ENCODE results near the gene BRSK2.
"Not testable (repeated sequence)": the region's sequence is repeated elsewhere in the genome, so short reads cannot be mapped to it uniquely, and the experiment has no call there.

BRSK2 gene

DNA sequence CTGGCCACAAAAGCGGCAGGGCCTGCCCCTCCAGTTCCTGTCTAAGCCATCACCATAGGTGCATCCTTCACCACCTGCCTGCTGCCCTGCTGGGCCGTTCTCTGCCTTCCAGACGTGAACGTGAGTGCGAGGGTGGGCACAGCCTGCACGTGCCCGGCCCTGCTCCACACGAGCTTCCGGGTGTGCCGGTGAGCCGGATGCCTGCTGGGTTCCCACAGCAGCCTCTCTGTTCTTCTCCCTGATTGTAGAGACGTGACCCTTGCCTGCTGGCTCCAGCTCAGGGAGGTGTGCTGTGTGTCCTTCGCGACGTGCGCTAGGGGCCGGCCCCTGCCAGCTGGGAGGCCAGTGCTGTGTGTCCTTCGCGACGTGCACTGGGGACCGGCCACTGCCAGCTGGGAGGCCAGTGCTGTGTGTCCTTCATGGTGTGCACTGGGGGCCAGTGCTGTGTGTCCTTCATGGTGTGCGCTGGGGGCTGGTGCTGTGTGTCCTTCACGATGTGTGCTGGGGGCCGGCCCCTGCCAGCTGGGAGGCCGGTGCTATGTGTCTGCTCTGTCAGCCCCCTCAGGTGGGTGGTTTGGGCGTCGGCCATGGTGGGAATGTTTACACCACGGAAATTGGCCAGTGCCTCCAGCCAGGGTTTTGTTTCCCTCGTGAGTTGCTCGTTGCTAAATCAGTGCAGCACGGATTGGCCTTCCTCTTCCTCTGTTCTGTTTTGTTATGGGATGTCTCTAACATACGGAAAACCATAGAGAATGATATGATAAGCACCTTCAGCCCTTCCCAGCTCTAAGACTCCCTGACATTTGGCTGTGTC lies 35.4 kb upstream of the BRSK2 start:
- DNase-seq (ENCODE audit: low read depth) = no peak

DNA sequence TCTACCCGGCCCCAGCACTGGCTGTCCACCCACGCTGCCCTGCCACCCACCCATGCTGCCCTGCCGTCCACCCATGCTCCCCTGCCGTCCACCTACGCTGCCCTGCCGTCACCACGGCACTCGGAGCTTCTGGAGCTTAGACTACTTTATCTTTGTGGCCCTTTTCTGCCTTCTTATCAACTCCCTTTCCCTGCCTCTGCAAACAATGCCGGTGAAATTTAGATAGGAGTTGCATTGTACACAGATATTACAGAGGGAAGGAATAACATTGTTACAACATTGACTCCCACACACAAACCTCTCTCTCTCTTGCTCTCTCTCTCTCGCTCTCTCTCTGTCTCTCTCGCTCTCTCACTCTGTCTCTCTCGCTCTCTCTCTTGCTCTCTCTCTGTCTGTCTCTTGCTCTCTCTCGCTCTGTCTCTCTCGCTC lies 33.7 kb upstream of the BRSK2 start:
- DNase-seq (ENCODE audit: low read depth) = no peak

DNA sequence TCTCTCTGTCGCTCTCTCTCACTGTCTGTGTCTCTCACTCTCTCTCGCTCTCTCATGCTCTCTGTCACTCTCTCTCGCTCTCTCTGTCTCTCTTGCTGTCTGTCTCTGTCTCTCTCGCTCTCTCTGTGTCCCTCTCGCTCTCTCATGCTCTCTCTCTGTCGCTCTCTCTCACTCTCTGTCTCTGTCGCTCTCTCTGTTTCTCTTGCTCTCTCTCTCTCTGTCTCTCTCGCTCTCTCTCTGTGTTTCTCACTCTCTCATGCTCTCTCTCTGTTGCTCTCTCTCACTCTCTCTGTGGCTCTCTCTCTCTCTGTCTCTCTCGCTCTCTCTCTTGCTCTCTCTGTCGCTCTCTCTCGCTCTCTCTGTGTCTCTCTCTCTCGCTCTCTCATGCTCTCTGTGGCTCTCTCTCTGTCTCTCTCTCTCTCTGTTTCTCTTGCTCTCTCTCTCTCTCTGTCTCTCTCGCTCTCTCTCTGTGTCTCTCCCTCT lies 33.2 kb upstream of the BRSK2 start:
- DNase-seq (ENCODE audit: low read depth) = no peak

DNA sequence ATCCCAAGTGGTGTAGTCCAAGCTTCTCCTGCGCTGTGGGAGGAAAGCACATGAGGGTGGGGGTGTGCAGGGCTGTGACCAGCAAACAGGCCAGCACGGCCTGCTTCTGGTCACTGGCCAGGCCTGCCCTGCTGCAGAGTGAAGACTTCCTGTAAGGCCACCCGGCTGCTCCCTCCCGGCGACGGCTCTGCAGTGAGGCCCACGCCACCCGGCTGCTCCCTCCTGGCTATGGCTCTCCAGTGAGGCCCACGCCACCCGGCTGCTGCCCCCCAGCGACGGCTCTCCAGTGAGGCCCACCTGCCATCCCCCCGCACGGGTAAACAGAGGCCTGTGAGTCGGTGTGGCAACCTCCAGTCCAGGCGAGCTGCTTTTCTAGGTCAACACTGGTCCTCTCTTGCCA lies 31.4 kb upstream of the BRSK2 start:
- no peak for DNase-seq (ENCODE audit: low read depth)

DNA sequence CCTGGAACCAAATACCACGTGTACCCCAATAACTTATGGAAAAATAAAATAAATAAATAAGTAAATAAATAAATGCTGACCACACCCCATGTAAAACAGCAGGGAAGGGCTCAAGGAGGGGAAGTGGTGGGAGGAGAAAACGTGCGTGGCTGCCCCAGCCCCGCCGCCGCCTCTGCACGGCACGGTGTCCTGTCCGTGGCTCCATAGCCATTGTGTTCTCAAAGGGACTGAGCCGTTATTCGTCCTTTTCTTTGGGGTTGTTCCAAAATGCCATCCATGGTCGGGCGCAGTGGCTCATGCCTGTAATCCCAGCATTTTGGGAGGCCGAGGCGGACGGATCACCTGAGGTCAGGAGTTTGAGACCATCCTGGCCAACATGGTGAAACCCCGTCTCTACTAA lies 30.8 kb upstream of the BRSK2 start:
- DNase-seq (ENCODE audit: low read depth) = not testable (repeated sequence)

DNA sequence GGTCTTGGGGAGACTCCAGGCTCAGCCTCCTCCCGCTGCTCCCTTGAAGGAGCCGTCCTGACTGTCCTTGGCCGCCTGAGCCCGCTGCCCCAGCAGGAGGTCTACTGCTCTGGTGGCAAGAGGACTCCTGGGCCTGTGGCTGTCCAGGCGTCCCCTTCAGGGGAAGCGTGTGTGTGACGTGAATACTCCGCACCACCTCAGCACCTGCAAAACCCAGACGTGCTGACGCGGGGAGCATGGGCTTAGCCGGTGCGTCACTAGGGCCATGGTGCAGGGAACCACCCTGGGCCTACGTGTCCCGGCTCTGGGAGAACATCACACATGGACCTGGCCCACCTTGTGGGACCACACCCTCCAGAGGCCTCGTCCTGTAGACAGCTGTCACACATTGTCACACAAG lies 30.2 kb upstream of the BRSK2 start:
- DNase-seq (ENCODE audit: low read depth) = no peak

DNA sequence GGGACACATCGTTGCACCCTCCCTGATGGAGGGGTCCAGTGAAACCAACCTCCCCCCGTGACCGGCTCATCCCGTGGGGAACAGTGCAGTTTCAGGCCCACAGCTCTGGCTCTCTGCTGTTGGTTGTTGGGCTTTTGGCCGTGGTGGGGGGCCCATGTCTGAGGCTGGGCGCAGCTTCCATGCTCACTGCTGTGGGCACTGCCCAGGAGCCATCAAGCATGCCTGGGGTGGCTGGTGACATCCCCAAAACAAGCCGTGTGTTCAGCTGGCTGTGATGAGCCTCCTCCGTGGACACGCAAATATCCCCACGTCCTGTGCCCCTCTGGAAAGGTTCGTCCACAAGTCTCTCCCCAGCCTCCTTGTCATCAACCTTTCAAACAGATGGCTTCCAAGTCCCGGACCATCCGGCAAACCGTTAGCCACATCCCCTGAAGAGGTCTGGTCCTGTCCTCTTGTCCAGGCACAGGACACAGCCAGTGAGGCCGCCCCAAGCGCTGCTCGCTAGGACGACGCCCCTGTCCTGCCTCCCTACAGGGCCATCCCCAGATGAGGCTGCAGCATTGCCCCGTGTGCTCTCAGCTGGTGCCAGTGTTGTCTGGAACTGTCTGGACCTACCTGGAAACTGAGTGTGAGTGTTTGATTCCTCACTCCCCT lies 29.4 kb upstream of the BRSK2 start:
- DNase-seq (ENCODE audit: low read depth) = no peak

DNA sequence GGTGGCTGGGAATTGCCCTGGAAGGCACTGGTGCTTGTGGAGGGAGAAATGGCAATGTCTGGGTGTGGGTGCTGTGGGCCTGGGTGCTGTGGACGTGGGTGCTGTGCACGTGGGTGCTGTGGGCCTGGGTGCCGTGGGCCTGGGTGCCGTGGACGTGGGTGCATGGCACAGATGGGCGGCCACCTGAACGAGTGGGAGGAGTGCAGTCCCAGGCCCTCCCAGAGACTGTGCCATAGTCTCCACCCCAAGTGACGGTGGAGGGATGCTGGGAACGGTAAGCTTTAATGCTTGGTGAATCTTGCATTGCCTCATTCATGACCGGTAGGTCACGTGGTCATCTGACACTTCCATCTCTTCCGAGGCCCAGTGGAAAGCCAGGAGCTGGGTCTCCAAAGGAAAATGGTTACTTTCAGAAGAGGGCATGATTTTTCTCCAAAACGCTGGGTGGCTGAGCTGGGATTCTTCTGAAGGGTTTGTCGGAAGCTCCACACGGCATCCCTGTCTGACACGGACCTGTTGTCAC lies 28.8 kb upstream of the BRSK2 start:
- DNase-seq (ENCODE audit: low read depth) = no peak

DNA sequence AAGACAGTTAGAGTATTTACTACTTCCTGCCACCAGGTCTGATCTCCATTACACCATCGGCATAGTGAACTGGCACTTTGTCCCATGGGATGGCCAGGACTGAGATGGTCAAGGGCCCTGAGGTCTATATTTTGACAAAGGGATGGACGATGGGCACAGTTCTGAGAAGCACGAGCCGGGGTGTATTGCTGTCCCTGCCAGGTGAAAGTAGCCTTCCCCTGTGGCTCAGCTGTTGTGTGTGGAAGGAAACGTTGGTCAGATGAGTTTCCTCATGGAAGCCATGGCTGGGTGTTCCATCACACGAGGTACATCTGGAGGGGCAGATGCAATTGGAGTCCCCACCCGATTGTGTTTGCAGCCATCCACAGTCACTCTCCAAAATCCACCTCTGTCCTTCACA lies 27.9 kb upstream of the BRSK2 start:
- DNase-seq (ENCODE audit: low read depth) = no peak

DNA sequence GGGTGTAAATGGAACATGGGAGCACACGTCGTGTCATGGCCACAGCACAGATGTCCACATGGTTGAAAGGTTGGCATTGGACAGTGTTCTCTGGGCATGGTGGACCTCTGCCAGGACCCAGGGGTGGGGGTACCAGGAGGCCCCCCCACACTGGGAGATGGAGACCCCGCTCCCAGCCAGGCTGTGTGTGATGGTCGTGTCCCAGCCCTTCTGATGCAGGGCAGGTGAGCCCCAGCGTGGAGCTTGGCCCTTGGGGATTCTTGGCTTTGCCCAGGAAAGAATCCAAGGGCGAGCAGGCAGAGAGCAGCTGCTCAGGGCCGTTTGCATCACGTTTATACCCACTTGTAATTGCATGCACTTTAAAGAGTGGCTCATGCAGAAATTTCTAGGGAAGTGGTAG lies 22.0 kb upstream of the BRSK2 start:
- DNase-seq (ENCODE audit: low read depth) = no peak

DNA sequence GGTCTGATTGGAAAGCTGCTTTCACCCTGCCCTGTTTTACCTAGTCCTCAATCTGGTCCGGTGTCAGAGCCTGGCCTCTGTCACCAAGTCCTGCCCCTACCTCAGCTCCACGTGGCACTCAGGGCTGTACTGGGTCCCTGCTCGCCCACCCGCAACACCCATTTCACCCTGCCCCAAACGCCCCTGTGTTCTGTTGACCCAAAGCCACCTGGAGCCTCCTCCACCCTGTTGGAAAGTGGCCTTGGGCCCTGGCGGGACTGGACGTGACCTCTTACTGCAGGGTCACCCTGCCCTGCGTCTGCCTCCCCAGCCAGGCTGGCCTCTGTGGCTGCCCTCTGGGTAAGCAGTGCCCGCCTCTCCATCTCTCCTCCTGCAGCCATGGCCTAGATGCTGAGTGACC lies 21.5 kb upstream of the BRSK2 start:
- DNase-seq (ENCODE audit: low read depth) = no peak

DNA sequence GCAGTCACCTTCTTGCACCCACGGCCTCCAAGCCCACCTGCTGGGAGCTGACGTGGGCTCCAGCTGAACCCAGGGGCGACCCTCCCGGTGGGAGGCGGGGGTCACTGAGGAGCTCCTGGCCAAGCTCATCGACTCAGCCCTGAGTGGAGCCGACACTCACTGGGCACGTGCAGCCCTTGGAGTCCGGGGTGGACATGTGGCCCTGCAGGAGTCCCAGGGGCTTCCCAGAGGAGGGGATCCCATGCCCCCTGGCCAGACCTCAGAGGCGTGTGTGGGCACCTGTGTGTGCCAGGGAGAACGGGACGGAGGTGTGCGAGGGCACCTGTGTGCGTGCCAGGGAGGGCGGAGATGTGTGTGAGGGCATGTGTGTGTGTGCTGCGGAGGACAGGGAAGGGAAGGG lies 20.8 kb upstream of the BRSK2 start:
- DNase-seq (ENCODE audit: low read depth) = no peak

DNA sequence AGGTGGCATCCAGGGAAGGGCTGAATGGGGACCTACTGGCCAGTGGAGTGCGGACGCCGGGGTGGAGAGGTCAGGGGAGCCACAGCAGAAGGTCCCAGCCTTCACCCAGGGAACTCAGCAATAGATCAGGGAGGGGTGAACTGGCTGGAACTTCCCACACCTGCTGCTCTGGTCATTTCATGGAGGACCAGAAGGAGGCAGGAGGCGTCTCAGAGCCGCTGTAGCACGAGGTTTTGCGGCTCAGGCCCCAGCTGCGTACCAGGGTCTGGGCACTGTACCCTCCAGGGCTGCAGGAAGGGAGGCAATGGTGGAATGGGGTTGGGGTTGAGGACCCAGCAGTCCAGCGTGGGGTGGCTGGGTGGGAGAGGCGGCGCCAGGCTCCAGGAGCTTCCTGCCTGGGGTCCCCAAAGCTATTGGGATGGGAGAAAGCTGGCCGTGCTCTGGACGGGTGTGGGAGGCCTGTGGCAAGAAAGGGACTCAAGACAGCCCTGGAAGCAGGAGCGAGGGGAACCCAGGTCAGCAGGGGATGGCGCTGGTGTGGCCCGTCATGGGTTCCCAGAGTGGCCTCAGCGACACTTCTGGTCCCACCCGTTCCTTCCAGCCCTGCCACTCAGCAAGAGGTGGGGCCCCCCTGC lies 20.2 kb upstream of the BRSK2 start:
- no peak for DNase-seq (ENCODE audit: low read depth)

DNA sequence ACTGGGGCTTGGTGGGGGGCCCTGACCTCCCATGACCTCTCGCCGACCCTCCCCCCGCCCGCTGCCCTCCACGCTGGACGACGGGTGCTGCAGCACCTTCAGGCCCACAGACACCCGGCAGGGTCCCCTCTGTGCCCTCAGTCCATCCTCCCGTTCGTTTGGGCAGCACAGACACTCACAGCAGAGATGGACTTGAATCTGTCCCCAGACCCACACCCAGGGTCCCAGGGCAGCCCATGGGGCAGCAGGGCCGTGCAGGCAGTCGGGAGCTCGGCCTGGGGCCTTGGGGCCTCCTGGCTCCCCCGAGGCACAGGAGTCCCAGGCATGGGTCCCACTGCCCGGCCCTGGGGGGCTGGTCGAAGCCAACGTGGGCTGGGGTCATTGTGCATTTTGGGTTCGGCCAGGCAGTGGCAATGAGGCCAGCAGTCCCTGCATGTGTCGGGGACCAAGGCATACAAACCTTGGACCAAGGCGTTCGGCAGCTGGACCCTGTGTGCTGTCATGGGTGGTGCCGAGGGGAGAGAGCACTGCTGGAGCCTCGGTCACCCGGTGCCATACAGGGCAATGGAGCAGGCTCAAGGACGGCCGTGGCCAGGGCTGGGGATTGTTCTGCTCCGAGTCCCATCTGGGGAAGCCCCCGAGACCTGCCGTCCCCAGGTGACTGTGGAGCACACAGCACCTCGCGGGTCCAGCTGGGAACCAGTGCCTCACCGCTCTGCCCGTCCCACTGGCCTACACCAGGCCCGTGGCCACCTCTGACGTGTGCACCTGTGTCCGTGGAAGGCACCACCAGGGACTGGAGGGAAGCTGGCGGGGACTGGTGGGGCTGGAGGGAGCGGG lies 19.3 kb upstream of the BRSK2 start:
- DNase-seq (ENCODE audit: low read depth) = no peak

DNA sequence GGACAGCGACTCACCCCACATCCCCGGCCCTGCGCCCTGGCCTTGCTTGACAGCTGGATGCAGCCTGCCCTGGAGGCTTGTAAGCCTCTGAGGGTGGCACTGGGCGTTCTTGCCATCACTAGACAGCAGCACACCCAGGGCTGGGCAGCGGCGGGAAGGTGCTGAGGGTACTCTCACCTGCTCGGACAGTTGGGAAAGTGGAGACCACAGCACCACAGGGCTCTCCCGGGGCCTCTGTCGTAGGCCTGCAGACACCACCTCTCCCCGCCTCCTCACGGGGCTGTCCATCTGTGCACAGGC lies 18.8 kb upstream of the BRSK2 start:
- DNase-seq (ENCODE audit: low read depth) = no peak

DNA sequence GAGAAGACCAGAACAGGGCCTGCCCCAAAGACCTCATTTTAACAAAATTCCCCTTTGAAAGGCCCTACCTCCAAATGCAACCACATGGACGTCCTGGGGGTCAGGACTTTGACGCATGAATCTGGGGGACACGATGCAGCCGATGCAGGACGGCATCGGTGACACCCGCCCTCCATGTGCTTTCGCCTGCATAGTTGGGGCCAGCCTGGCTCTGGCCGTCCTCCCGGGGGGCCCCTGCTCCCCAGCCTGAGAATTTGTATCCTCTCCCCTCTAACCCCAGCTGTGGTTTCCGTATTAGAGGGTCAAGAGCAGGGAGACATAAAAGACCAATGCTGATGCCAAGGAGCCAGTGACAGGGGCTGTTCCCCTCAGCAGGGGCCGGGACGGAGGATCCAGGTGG lies 18.4 kb upstream of the BRSK2 start:
- no peak for DNase-seq (ENCODE audit: low read depth)

DNA sequence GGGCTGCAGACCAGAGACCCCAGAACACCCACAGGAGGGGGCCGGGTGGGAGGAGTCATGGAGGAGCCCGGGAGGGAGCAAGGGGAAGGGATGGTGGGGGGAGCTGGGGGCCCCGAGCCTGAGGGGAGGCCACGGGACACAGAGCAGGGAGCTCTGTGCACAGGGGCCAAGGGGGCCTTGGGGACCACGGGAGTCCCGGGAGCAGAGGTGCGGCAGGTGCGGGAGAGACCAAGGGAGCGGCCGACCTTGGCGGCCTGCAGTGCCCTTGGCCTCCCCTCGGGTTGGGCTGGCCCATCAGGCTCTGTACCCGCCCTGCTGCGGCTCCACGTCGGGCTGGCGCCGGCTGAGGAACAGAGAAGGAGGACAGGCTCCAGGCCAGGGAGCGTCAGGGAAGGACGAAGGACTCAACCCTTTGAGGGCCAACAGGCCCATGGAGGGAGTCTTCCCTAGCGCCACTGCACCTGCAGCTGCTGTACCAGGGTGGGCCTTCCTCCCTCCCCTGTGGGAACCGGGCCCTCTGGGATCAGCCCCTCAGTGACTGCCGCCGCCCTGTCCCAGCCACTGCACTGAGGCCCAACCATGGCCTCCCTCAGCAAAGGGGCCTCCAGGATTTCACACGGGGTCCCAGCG lies 17.8 kb upstream of the BRSK2 start:
- DNase-seq (ENCODE audit: low read depth) = no peak

DNA sequence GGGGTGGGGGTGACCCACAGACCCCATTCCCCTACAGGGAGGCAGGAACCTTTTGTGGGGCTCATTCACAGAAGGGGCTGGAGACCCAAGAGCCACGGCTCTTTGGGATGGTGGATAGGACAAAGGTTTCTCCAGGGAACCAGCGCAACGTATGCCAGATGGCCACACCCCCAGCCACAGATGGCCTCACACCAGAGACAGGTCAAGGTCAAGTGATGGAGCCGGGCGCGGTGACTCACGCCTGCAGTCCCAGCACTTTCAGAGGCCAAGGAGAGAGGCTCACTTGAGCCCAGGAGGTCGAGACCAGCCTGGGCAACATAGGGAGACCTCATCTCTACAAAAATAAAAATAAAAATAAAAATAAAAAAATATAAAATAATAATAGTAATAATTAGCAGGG lies 17.1 kb upstream of the BRSK2 start:
- DNase-seq (ENCODE audit: low read depth) = no peak

DNA sequence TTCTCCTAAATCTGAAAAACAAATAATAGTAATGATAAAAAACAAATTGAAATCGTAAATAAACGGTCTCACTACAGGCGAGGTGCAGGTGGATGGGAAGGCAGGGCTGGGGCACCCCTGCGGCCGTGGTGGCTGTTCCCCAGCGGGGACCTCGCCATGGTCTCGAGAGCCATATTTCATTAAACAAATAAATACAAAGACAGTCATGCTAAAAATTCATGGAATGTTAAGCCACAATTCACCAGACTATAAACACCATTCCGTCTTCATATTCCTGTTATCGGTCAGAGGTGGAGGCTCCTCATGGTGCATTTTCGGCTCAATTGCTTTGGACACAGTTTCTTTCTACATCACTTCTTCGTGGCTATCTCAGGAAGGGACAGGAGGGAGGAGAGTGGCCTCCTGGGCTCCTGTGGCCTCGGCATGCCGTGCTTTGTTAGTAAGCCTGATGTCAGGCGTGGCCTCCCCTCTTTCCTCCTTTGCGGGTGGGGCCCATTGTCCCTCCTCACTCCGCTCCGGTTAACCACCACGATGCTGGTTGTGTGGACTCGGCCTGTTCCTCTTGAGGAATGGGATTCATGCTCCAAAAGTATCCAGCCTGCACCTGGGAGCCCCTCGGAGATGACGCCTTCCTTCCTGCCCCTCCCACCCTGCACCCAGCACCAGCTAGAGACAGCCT lies 16.1 kb upstream of the BRSK2 start:
- no peak for DNase-seq (ENCODE audit: low read depth)

DNA sequence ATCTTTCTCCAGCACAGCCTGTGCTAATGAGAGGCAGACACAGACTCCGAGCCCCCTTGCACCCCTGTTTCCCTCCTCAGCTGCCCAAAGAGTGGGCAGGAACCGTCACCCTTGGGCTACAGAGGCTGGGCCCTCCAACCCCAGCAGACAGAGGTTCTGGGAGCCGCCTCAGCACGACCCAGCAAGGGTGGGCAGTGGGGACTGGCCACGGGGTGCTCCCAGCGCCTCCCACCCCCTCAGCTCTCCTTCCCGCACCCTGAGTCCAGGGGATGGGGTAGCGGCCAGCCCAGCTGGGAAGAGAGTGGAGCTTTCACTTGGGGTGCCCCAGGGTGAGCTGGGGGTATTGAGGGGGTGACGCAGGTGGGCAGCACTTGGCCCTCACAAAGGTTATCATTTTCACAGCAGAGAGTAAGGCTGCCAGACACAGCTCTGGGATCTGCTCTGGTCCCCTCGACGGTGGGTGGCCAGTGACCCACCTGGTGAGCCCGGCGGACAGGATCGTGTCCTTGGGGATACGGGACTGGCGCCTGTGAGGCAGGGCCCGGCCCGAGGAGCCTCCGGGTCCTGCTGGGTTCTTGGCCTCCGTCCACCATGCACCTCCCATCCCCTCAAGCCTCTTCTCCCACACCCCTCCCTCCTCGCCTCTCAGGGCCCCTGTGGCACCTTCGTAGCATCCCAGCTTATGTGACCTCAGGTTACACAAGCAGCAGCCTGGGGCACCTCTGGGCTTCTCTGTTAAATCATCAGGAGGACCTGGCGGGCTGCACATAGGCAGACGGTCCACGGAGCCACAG lies 14.4 kb upstream of the BRSK2 start:
- no peak for DNase-seq (ENCODE audit: low read depth)

DNA sequence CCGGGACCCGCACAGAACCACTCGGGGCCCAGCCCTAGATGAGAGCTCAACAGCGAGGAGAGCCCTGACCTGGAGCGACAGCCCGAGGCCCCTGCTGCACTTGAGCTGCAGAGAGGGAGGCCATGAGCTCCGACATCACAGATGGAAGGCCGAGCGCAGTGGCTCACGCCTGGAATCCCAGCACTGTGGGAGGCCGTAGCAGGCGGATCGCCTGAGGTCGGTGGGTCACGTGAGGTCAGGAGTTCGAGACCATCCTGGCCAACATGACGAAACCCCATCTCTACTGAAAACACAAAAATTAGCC lies 13.8 kb upstream of the BRSK2 start:
- no peak for DNase-seq (ENCODE audit: low read depth)

All from stromal cell of bone marrow (primary cell).